HG02884 (cell line): ENCODE data around the gene PDE11A.

Experiments used
- ATAC-seq: cut with Tn5 transposase; IDR thresholded peaks from one replicate; pipeline ENCODE4 v1.9.1; 2021; ENCODE audit warnings: mild to moderate bottlenecking, moderate library complexity; ENCODE audit not compliant: unreplicated experiment

PDE11A gene

GRCh38 chr2:177584030-177584692 lies 488.4 kb downstream of the PDE11A start:
- ATAC-seq: no peak

- ATAC-seq: no peak
Measured at GRCh38 chr2:177582000-177582399, 490.6 kb downstream of the PDE11A start.

GRCh38 chr2:177579486-177580036 lies 493.0 kb downstream of the PDE11A start:
- ATAC-seq: no peak

GRCh38 chr2:177578454-177578853 lies 494.1 kb downstream of the PDE11A start:
- no peak for ATAC-seq

GRCh38 chr2:177577075-177577474 lies 495.5 kb downstream of the PDE11A start:
- ATAC-seq: no peak

GRCh38 chr2:177575358-177575757 lies 497.2 kb downstream of the PDE11A start:
- ATAC-seq: no peak

- ATAC-seq: no peak
Measured at GRCh38 chr2:177574356-177574755, 498.2 kb downstream of the PDE11A start.
